Loucy (cell line): ENCODE measurements around the gene SGMS2.

Experiments
- CTCF ChIP-seq: fragments of 200-600 bp; sonication (generic); conservative IDR thresholded peaks from 2 replicates; pipeline ENCODE4 v1.5.1; 2014; ENCODE audit warnings: mild to moderate bottlenecking, antibody characterized with exemption, low read length
- EZH2phosphoT487 ChIP-seq: fragments of 200-600 bp; IDR thresholded peaks from 2 replicates; pipeline ENCODE4 v1.6.1; 2018; ENCODE audit warnings: antibody characterized with exemption, mild to moderate bottlenecking, moderate library complexity, borderline replicate concordance

- no peak for TF ChIP-seq CTCF
- no peak for TF ChIP-seq EZH2phosphoT487
Measured at GRCh38 chr4:107893171-107894137, 68.7 kb downstream of the SGMS2 start.
